ENCODE measurements around the gene MRPS12. TPM values are rescaled to one million over a fixed set of nuclear protein-coding genes. Genes with fewer than 3 reads are reported as not detected.

Gene MRPS12
- total RNA-seq, 4 donors from 2014 or later = 29.9 to 43.9 (median 33.1) TPM

- no peak for DNase-seq (ENCODE audit: low spot score in 2 of 2)
- H3K4me1 ChIP-seq = peaks cover 0 to 5% (median 0%) of the 10 kb centered on the region in 4 donors
- no peaks in the 10 kb centered on the region for H3K9me3 ChIP-seq
- H3K4me3 ChIP-seq = no peak overlapping the region
- H3K36me3 ChIP-seq = peaks cover 0 to 18% (median 0%) of the 10 kb centered on the region in 3 donors
- TF ChIP-seq CTCF (IDR thresholded peaks at IDR 0.05) (no peak), POLR2A (IDR thresholded peaks at IDR 0.05) (no peak), EP300 (IDR thresholded peaks at IDR 0.05) (no peak)
- no peak overlapping the region for H3K27ac ChIP-seq
- 87 to 91% methylated on average over 41 to 44 of the region's 44 CpGs for WGBS, 2 donors
- H3K27me3 ChIP-seq = peaks cover 0 to 16% of the 10 kb centered on the region in 2 donors
These were observed 15.1 kb upstream of the MRPS12 start for GRCh38 chr19:38915329-38916321.

- Histone ChIP-seq H3K27me3 (peaks cover 0 to 2% of the 10 kb centered on the region in 2 donors), H3K4me3 (no peak overlapping the region), H3K36me3 (peaks cover 0 to 33% (median 0%) of the 10 kb centered on the region in 3 donors), H3K27ac (no peak overlapping the region), H3K9me3 (no peaks in the 10 kb centered on the region), H3K4me1 (no peaks in the 10 kb centered on the region)
- WGBS, 2 donors = 66 to 82% methylated on average over 9 of the region's 9 CpGs
- TF ChIP-seq EP300 (IDR thresholded peaks at IDR 0.05) (no peak), POLR2A (IDR thresholded peaks at IDR 0.05) (no peak)
- no peak for DNase-seq (ENCODE audit: low spot score in 2 of 2)
These were observed 13.2 kb upstream of the MRPS12 start for GRCh38 chr19:38917516-38917915.

- H3K36me3 ChIP-seq = peaks cover 0 to 35% (median 0%) of the 10 kb centered on the region in 3 donors
- TF ChIP-seq EP300 (IDR thresholded peaks at IDR 0.05) = no peak
- TF ChIP-seq POLR2A (IDR thresholded peaks at IDR 0.05) = no peak
- no peak for TF ChIP-seq CTCF (IDR thresholded peaks at IDR 0.05)
- no peak overlapping the region for H3K27ac ChIP-seq
- no peaks in the 10 kb centered on the region for H3K4me1 ChIP-seq
- 80 to 86% methylated on average over 11 to 12 of the region's 13 CpGs for WGBS, 2 donors
- H3K27me3 ChIP-seq = no peaks in the 10 kb centered on the region
- H3K9me3 ChIP-seq = no peaks in the 10 kb centered on the region
- DNase-seq (ENCODE audit: low spot score in 2 of 2) = no peak
- no peak overlapping the region for H3K4me3 ChIP-seq
These were observed 12.7 kb upstream of the MRPS12 start for GRCh38 chr19:38917921-38918491.

- 86 to 95% methylated on average over 8 to 10 of the region's 10 CpGs for WGBS, 2 donors
- Histone ChIP-seq H3K4me1 (no peaks in the 10 kb centered on the region), H3K4me3 (no peak overlapping the region), H3K9me3 (no peaks in the 10 kb centered on the region), H3K27ac (no peak overlapping the region), H3K27me3 (no peaks in the 10 kb centered on the region), H3K36me3 (peaks cover 0 to 37% (median 0%) of the 10 kb centered on the region in 3 donors)
- TF ChIP-seq CTCF (IDR thresholded peaks at IDR 0.05) = no peak
- TF ChIP-seq EP300 (IDR thresholded peaks at IDR 0.05) = no peak
- TF ChIP-seq POLR2A (IDR thresholded peaks at IDR 0.05) = no peak
- no peak for DNase-seq (ENCODE audit: low spot score in 2 of 2)
These were observed 12.2 kb upstream of the MRPS12 start for GRCh38 chr19:38918526-38918925.

- Histone ChIP-seq H3K4me1 (no peaks in the 10 kb centered on the region), H3K36me3 (peaks cover 0 to 47% (median 0%) of the 10 kb centered on the region in 3 donors), H3K9me3 (no peaks in the 10 kb centered on the region), H3K27ac (no peak overlapping the region), H3K27me3 (no peaks in the 10 kb centered on the region), H3K4me3 (no peak overlapping the region)
- WGBS, 2 donors = 60 to 62% methylated on average over 21 of the region's 21 CpGs
- no peak for DNase-seq (ENCODE audit: low spot score in 2 of 2)
- TF ChIP-seq CTCF (IDR thresholded peaks at IDR 0.05) (no peak), POLR2A (IDR thresholded peaks at IDR 0.05) (no peak), EP300 (IDR thresholded peaks at IDR 0.05) (no peak)
These were observed 10.7 kb upstream of the MRPS12 start for GRCh38 chr19:38919837-38920601.

Data from tibial nerve (tissue), 4 donors.